WTC11 (cell line): ENCODE data around the gene YBEY. TPM values are rescaled to one million over a fixed set of nuclear protein-coding genes. Genes with fewer than 3 reads are reported as not detected.

ENCODE experiments used
- ATAC-seq: fragments of 200-7000 bp; cut with Tn5 transposase; 2 replicates; pipeline ENCODE4 v1.10.0; 2021; ENCODE audit warnings: mild to moderate bottlenecking, moderate library complexity
- CTCF ChIA-PET: fragments of 300-600 bp; sonication (Branson Sonifier 250); formaldehyde crosslinking; loops from one replicate; lab custom pipeline; 2021; ENCODE audit warnings: antibody characterized with exemption; lab: Charles Lee
- POLR2A ChIA-PET: fragments of 350-600 bp; sonication (Branson Sonifier 250); formaldehyde crosslinking; loops from one replicate; lab custom pipeline; 2021; ENCODE audit warnings: antibody characterized with exemption; lab: Charles Lee
- DNase-seq: peaks from one replicate; pipeline ENCODE4 v3.0.0; 2021; ENCODE audit warnings: low spot score
- H3K27ac Mint-ChIP-seq: 2 replicates; pipeline ENCODE4 v1.8.0; 2021; ENCODE audit warnings: mixed read lengths
- H3K27me3 Mint-ChIP-seq: 2 replicates; pipeline ENCODE4 v1.8.0; 2021; ENCODE audit warnings: low read depth, mild to moderate bottlenecking, moderate library complexity, mixed read lengths
- H3K36me3 Mint-ChIP-seq: 2 replicates; pipeline ENCODE4 v1.8.0; 2021; ENCODE audit warnings: mixed read lengths
- H3K4me1 Mint-ChIP-seq: 2 replicates; pipeline ENCODE4 v1.8.0; 2022; ENCODE audit warnings: mixed read lengths
- H3K4me3 Mint-ChIP-seq: 2 replicates; pipeline ENCODE4 v1.8.0; 2021; ENCODE audit warnings: mild to moderate bottlenecking, moderate library complexity, mixed read lengths
- H3K9me3 Mint-ChIP-seq: 2 replicates; pipeline ENCODE4 v1.8.0; 2021; ENCODE audit warnings: mixed read lengths
- AFF4 ChIP-seq: sonication (generic); formaldehyde crosslinking; IDR thresholded peaks from 2 replicates; pipeline ENCODE4 v1.8.1; 2023; ENCODE audit warnings: mild to moderate bottlenecking, missing genetic modification reagents, borderline replicate concordance
- AR ChIP-seq: fragments of 250-450 bp; sonication (Bioruptor Pico); IDR thresholded peaks from 2 replicates; pipeline ENCODE4 v1.9.0; 2021; ENCODE audit warnings: mild to moderate bottlenecking
- E2F5 ChIP-seq: sonication (generic); formaldehyde crosslinking; IDR thresholded peaks from 2 replicates; pipeline ENCODE4 v1.8.1; 2022; ENCODE audit warnings: mild to moderate bottlenecking, moderate library complexity, missing genetic modification reagents
- ETV6 ChIP-seq: sonication (generic); formaldehyde crosslinking; IDR thresholded peaks from 2 replicates; pipeline ENCODE4 v1.8.1; 2022; ENCODE audit warnings: mild to moderate bottlenecking, missing genetic modification reagents
- HMGA2 ChIP-seq: fragments of 250-450 bp; sonication (Bioruptor Pico); IDR thresholded peaks from 2 replicates; pipeline ENCODE4 v1.4.0; 2021; ENCODE audit warnings: mild to moderate bottlenecking, moderate library complexity
- NFATC4 ChIP-seq: fragments of 250-450 bp; sonication (Bioruptor Pico); IDR thresholded peaks from 2 replicates; pipeline ENCODE4 v1.9.0; 2021; ENCODE audit warnings: mild to moderate bottlenecking
- TCF7 ChIP-seq: sonication (generic); formaldehyde crosslinking; IDR thresholded peaks from 2 replicates; pipeline ENCODE4 v1.8.0; 2022; ENCODE audit warnings: mild to moderate bottlenecking, low read depth, missing genetic modification reagents, moderate library complexity
- TP53 ChIP-seq: sonication (generic); formaldehyde crosslinking; IDR thresholded peaks from 2 replicates; pipeline ENCODE4 v1.8.1; 2023; ENCODE audit warnings: mild to moderate bottlenecking, missing genetic modification reagents
- ZMAT4 ChIP-seq: fragments of 250-450 bp; sonication (Bioruptor Pico); IDR thresholded peaks from 2 replicates; pipeline ENCODE4 v1.9.0; 2021; ENCODE audit warnings: mild to moderate bottlenecking
- ZNF121 ChIP-seq: sonication (generic); formaldehyde crosslinking; IDR thresholded peaks from 2 replicates; pipeline ENCODE4 v1.8.0; 2023; ENCODE audit warnings: missing genetic modification reagents
- ZNF263 ChIP-seq: sonication (generic); formaldehyde crosslinking; IDR thresholded peaks from 2 replicates; pipeline ENCODE4 v1.8.1; 2022; ENCODE audit warnings: low read depth, mild to moderate bottlenecking, moderate library complexity, missing genetic modification reagents
- ZNF281 ChIP-seq: sonication (generic); formaldehyde crosslinking; IDR thresholded peaks from 2 replicates; pipeline ENCODE4 v1.8.0; 2023; ENCODE audit warnings: mild to moderate bottlenecking, missing genetic modification reagents
- ZNF416 ChIP-seq: fragments of 250-450 bp; sonication (Bioruptor Pico); IDR thresholded peaks from 2 replicates; pipeline ENCODE4 v1.9.0; 2021; ENCODE audit warnings: mild to moderate bottlenecking, inconsistent platforms
- ZNF423 ChIP-seq: fragments of 250-450 bp; sonication (Bioruptor Pico); IDR thresholded peaks from 2 replicates; pipeline ENCODE4 v2.1.2; 2022; ENCODE audit warnings: mild to moderate bottlenecking, moderate library complexity
- ZNF671 ChIP-seq: fragments of 250-450 bp; sonication (Bioruptor Pico); IDR thresholded peaks from 2 replicates; pipeline ENCODE4 v1.8.0; 2021; ENCODE audit warnings: mild to moderate bottlenecking
- total RNA-seq: library from RNA; stranded (reverse); gene quantifications from 3 replicates; pipeline ENCODE4 v1.2.3, GENCODE V29; 2021

Gene YBEY
- total RNA-seq, 1 experiment from 2014 or later, result 27.4 TPM

- TF ChIP-seq AFF4 (no peak), TP53 (CRISPR knock-in tag) (no peak), ETV6 (no peak), NFATC4 (CRISPR knock-in tag) (no peak), AR (CRISPR knock-in tag) (no peak), ZMAT4 (CRISPR knock-in tag) (no peak), ZNF423 (no peak), TCF7 (CRISPR knock-in tag) (no peak), ZNF263 (CRISPR knock-in tag) (no peak), ZNF416 (CRISPR knock-in tag) (no peak), HMGA2 (CRISPR knock-in tag) (no peak)
Observed at GRCh38 chr21:46243960-46244361, 42.2 kb upstream of the YBEY start (continued).

- H3K27ac Mint-ChIP-seq, result no peak overlapping the region
- H3K36me3 Mint-ChIP-seq, result peaks cover 80% of the 10 kb centered on the region
- ATAC-seq (no peak), DNase-seq (no peak)
- no peaks in the 10 kb centered on the region for H3K27me3 Mint-ChIP-seq
- TF ChIP-seq ZNF121 (CRISPR knock-in tag) (no peak), ZNF281 (CRISPR knock-in tag) (no peak), E2F5 (no peak), ZNF671 (CRISPR knock-in tag) (no peak)
- POLR2A ChIA-PET, result no interaction called here
- H3K4me3 Mint-ChIP-seq, result no peak overlapping the region
- CTCF ChIA-PET, result interaction anchor here (0.6 to 1.0 kb wide), 3 partner anchors 29 to 101 kb away, joined by 3 read pairs; no protein-coding TSS in a partner anchor
- no peaks in the 10 kb centered on the region for H3K9me3 Mint-ChIP-seq
- peaks cover 2% of the 10 kb centered on the region; the same call in 1 of the 2 replicates for H3K4me1 Mint-ChIP-seq
Observed at GRCh38 chr21:46244602-46245001, 41.5 kb upstream of the YBEY start.
